ENCODE results near the gene VDAC1.
"Not testable (repeated sequence)": the region's sequence is repeated elsewhere in the genome, so short reads cannot be mapped to it uniquely, and the experiment has no call there.

VDAC1 gene, protein sequence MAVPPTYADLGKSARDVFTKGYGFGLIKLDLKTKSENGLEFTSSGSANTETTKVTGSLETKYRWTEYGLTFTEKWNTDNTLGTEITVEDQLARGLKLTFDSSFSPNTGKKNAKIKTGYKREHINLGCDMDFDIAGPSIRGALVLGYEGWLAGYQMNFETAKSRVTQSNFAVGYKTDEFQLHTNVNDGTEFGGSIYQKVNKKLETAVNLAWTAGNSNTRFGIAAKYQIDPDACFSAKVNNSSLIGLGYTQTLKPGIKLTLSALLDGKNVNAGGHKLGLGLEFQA

DNA sequence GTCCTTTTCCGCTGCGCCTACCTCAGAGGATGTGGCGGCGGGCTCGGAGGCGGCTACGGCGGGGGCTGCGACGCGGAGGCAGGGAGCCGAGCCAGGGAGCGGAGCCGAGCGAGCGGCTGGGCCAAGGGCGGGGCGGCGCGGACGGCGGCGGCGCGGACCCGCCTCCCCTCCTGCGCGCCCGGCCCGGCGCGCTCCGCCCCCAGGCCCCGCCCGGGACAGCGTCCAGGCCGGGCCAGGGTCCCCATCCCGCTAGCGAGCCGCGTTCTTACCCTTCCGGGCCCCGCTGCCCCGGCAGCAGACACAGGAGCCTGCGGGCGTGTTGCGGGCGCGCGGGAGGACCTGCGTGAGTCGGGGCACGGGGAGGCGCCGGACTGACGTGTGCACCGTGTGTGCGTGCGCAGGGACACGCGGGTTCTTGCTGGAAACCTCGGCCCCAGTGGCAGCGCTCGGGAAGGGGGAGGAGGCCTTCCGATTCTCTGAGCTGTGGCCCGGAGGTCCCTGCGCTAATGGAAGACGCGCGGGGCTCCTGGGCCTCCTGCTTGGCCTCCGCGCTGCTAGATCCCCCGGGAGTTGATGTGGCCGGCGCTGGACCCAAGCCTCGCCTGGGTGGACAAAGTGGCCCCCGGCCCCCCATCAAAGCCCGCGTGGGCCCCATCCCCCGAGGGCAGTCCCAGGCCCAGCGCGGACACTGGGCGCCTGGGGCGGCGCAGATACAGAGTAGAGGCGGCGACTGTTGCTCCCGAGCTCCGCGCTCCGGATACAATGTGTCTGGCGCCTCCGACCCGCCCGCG, at the start of gene VDAC1:
TSS of gene VDAC1 (minus strand) at position 350 of the 791 bp plus-strand sequence. CDS start 11,963 bp downstream, outside the sequence.
- DNase-seq = peak; percentile 39 to 91 (median 81)

DNA sequence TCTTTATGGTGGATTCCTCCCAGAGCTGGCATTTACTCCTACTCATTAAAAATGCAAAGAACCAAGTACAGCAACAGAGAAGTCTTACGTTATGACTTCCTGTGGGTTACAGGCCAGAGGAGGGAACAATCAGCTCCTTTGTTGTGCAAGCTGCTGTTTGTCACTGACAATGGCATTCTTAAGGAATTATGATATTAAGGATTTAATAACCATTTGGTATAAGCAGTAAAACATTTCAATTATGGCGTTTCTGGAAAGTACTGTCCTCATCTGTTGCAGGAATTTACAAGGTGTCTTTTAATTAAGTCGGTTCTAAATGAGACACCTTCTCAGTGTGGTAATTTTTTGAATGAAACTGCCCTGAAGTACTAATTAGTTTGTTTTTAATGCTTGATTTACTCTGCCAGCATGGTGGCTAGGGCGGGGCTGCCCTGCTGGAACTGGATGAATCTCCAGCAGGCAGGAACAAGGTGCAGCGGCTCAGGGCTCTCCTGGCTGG, 49.1 kb upstream of the VDAC1 start:
- DNase-seq = no peak

DNA sequence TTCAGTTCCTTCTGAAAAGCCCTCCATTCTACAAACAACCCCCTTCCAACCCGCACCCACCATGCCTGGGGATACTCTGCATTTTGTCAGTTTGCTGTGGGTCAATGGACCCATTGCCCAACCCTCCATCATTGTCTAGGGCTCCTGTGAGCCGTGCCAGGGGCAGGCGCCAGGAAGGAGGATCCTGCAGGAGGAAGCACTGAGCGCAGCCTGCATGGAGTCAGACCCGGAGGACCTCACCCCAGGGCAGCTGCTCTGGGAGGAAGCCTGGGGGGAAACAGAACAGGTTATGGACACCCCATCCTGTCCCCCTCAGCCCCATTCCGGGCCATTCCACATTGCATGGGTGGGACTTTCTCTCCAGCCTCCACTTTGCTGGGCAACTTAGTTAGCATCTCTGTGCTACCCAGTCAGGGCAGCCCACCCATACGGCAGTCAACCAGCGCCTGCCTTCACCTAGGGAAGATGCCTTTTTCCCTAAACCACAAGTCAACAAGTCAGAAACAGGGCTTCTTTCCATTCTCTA, 48.6 kb upstream of the VDAC1 start:
- DNase-seq = no peak

DNA sequence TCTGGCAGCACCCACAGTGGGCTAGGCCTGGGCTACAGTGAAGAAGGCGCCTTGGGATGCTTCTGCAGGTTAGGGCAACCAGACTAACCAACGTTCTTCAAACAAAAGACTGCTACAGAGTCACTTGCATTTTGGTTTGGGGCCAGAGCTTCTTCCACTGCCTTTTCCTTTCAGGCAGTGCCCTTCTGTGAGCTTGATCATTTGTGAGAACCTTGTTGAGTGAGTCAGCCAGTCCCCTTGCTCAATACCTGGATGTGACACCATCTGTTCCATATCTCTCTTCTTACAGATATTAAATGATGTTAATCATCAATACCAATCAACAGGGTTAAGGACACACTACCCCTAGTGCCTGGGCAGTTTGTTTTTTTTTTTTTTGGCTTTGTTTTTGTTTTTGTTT, 46.5 kb upstream of the VDAC1 start:
- DNase-seq = no peak

DNA sequence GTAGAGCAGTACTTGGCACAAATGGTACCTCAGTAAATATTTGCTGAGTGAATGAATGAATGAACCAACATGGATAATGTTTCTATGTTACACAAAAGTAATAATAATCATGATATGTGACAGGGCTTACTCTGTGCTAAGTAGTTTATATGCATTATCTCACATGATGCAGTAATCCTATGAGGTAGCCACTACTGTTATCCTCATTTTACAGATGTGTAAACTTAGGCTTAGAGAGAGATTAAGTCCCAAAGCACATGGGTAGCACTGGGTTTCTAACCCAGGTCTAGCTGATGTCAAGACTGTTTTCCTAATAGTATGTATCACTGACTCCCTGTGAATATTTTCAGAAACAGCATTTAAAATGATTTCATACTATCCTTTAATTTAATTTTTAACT, 44.1 kb upstream of the VDAC1 start:
- DNase-seq = no peak

DNA sequence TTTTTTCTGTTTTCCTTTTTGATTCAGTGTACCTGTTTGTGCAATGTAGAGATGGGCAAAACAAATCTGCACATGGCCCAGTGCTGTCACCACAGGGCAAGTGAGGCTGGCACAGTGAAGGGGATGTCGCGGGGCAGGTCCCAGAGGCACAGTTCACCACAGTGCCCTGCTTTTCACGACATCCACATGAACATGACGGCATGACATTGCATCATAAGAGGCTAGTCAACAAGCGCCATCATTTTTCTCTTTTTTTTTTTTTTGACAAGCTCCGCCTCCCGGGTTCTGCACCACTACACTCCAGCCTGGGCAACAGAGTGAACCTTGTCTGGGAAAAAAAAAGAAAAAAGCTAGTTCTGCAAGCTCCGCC, 42.9 kb upstream of the VDAC1 start:
- no peak for DNase-seq

DNA sequence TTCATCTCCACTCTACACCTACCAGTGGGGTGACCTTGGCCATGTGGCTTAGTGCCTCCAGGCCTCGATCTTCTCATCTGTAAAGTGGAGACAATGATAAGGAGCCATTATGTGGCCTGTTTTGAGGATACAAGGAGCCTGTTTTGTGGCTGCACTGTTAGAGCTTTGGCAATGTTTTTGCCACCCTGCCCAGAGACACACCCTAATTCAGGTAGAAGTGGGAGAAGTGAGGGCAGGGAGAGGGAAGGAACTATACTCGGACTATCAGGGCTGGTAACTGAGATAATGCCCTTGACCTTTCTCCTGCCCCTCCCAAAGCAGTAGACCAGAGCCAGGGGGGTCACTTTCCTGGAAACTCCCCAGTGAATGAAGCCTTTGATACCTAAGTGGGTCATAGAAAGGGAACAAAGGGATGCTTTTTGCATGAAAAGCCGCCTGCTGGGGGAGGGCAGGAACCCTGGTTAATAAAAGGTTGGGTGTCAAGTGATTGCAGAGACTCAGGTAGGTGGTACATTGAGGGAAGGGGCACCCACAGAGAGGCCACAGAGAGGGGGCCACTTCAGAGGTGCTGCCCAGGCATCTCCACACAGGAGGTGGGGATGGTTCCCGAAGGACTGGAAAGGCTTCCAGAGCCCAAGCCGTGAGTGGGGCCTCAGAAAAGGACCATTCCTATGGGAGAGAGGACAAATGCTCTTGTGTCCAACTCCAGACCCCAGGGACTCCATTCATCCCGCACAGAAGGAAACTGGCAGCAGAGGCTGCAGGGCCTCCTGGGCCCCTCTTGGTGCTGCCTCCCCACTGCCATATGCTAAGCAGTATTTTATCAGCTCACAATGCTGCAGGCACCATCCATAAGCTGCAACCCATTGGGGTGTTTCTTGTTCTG, 42.3 kb upstream of the VDAC1 start:
- peak in 2 of 14 donors; percentile 6 to 22 for DNase-seq

DNA sequence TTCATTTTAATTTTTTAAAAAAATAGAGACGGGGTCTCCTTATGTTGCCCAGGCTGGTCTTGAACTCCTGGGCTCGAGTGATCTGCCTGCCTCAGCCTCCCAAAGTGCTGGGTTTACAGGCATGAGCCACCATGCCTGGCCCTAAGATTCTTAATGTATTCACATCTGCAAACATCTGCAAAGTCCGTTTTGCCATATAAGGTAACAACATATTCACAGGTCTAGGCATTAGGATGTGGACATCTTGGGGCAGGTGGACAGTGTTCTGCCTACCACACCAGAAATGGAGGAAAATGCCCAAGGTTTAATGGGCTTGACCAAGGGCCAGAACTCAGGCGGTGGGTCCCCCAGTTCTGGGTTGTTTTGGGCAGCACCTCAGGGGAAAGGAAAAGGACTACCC, 41.6 kb upstream of the VDAC1 start:
- DNase-seq = no peak

DNA sequence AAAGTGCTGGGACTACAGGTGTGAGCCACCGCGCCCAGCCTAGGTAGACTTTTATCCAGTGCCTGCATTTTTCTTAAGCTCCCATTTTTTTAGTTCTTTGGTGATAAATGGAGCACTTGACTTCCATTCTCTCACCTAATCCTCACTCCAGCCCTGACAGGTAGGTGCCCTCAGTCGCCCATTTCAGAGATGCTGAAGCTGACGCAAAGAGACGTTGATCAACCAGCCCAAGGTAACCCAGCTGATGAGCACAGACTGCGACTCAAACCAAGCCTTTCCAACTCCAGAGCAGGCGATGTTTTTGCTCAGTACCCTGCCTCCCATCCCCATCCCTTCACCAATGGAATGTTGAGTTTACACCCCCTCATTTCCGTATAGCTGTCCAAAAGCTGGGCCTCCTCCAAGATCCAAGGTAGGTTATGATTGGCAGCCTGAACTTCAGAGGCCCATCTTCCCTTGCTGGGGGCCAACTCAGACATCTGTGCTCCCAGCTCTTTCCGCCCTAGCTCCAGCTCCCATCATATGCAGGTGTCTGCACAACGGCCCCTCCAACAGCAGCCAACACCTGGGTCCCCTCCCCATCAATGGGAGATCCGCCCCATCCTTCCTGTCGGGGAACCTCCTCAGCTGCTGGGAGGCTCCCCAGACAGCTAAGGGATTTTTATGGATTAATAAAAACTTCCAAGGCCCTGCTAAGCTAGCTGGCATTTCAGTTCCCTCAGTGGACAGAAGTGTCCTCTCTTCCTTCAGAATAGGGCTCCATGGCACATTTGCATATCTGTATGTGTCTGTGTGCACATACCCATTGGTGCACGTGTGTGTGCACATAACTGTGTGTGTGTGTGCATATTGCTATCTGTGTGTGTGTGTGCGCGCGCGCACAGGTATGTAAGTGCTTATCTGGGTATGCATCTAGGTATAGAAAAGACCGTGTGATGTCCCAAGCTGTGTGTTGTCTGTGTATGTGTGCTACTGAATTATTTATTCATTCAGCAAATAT, 39.3 kb upstream of the VDAC1 start:
- no peak for DNase-seq

DNA sequence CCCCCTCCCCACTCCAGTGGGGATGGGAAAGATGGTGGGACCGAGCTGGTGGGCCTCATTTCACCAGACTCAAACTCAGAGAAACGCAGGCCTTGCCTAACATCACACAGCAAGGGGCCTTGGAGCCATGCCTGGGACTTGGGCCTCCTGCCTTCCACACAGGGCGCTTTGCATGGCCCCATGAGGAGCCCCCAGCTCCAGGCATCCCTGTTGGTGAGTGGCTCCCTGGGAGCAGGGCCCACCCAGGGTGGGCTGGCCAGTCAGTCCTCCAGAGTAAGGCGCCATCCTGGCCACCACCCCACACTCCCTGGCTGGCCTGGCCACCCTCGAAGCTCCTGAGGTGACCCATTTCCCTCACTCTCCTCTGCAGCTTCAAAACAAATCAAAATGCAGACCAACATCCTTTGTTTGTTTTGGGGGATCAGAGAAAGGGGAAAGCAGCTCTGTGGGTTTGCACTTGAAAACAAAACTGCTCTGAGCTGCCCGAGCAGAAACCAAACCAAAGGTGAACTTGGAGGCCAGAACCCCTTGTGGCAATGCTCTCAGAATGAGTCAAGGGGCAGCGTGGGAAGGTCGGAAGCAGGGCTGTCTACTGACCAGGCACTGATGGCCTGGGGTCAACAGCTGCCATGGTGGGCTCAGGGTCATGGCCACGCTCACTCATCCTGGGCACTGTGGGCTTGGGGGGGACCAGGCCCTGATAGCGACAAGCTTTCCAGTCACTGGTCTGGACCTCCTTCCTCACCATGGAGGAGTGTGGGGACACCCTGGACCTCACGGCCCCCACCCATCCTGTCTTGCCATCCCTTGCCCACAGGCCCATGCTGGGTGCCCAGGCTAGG, 37.0 kb upstream of the VDAC1 start:
- no peak for DNase-seq

DNA sequence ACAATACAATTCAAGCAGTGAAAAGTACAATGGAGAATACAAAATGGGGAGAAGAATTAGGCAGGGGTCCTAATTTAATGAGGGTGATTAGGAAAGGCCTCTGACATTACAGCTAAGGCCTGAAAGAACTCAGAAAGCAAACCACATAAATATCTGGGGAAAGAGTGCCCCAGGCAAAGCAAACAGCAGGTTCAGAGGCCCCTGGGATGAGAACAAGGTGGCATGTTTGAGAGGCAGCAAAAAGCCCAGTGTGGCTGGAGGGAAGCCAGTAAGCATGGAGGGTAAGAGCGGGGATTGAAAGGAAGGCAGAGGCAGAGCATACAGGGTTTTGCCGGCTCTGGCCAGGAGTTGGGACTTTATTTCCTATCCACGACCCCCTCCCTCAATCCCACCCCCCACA, 33.4 kb upstream of the VDAC1 start:
- no peak for DNase-seq

DNA sequence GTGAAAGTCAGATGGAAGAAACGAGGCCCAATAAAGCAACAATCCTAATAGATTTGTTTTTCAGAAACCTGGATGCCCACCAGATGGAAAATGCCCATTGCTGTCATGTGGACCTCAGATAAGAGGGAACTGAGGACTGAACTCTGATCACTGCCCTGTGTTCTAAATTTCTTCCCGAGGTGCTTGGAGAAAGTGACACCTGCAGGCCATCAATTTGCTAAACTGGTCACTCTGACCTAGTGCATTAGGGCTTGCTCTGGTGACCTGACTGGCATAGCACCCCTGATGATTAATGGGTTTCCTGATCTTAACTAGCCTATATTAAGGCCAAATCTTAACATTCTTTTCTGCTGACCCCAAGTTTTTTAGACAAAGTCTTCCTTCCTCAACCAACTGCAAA, 32.4 kb upstream of the VDAC1 start:
- no peak for DNase-seq

DNA sequence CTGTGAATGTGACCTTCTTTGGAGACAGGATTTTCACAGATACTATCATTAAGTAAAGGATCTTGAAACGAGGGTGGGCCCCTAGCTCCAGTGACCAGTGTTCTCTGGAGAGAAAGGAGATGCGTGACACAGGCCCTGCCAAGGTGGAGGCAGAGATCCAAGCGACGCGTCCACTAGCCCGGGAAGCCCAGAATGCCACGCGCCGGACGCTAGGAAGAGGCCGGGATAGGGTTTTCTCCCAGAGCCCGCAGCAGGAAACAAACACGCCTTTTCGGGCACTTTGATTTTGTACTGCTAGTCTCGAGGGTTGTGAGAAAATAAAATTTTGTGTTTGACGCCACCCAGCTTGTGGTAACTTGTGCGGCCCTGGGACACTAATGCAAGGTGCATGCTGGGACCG, 29.6 kb upstream of the VDAC1 start:
- no peak for DNase-seq

DNA sequence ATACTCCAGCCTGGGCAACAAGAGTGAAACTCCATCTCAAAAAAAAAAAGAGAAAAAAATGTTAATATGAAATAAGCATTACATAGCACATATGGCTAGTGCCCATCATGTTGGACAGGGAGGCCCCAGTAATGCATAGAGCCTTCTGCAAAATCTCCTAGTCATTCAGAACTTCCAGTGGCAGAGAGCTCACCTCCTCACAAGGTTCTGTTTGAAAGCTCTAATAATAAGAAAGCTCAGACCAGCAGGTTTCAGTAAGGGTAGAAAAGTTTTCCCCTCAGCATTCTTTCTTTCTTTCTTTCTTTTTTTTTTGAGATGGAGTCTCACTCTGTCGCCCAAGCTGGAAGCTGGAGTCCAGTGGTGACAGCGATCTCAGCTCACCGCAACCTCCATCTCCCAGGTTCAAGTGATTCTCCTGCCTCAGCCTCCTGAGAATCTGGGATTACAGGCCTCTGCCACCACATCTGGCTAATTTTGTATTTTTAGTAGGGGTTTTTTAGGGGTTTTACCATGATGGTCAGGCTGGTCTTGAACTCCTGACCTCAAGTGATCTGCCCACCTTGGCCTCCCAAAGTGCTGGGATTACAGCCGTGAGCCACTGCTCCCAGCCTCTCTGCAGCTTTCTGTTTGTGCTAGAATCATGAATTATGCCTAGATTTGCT, 25.7 kb upstream of the VDAC1 start:
- not testable (repeated sequence) for DNase-seq

DNA sequence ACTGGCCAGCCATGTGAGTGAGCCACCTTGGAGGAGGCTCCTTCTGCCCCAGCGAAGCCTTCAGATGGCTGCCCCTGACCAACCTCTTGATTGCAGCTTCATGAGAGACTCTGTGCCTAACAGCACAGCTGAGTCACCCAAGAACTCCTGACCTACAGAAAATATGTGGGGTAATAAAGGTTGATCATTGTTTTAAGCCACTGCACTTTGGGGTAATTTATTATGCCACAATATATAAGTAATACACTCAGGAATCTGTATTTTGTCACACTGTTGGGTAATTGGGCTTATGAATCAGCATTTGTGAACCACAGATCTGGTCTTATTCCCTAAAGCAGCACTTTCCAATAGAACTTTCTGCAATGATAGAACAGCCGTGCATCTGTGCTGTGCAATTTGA, 24.4 kb upstream of the VDAC1 start:
- no peak for DNase-seq

DNA sequence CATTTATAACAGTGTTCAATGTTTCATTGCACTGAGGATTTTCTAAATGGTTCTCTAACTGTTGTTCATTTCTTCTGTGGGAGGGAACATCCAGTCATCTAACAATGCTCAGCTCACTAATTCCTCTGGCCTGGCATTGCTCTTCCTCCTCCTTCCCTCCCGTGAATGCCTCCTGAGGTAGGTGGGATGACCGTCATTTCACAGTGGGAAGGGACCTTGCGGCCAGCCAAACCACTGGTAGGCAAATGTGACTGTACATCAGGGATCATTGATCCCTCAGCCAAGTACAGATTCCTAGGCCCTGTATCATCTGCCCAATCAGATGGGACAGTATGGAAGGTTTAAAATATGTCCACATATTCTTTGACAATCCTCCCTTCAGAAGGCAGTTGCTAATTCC, 23.7 kb upstream of the VDAC1 start:
- DNase-seq = no peak

DNA sequence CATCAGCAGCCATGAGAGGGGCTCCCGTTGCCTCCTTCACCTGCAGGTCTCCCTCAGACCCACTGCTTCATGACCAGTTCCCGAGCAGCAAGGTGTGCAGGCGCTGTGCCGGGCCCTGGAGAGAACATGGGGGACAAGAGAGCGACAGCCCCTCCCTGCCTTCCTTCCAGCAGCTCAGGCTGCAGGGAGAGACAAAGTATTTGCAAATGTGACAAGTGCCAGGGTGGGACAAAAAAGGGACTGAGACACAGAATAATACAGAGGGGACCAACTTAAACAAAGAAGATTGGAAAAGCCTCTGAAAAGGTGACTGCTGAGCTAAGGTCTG, 22.5 kb upstream of the VDAC1 start:
- DNase-seq = no peak

DNA sequence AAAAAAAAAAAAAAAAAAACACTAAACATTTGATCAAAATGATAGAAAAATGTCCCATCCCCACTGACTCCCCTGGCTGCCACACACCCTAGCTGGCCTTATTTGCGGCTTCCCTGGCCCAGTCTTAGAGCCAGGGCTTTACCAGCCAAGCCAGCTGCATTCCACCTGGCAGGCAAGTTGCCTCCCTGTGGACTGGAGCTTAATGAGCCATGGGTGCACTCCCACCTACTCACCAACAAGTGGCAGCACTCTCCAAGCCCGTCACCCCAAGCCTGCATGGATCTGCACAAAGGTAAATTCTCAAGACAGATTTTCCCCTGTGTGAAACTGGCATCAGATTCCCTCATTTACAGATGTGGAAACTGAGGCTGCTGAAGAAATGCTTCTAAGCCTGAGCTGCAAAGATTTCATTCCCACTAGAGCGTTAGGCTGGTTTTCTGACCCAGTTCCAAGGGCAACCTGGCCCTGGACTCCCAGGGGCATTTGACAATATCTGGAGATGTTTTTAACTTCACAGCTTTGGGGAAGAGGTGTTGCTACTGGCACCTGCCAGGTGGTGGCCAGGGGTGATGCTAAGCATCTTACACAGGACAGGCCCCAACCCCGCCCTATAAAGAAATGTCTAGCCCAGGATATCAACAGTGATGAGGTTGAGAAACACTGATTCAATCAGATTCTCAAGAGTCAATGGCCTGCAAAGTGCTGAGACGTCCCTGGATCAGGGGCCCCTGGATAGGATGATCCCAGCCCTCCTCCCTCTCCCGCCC, 21.9 kb upstream of the VDAC1 start:
- no peak for DNase-seq

DNA sequence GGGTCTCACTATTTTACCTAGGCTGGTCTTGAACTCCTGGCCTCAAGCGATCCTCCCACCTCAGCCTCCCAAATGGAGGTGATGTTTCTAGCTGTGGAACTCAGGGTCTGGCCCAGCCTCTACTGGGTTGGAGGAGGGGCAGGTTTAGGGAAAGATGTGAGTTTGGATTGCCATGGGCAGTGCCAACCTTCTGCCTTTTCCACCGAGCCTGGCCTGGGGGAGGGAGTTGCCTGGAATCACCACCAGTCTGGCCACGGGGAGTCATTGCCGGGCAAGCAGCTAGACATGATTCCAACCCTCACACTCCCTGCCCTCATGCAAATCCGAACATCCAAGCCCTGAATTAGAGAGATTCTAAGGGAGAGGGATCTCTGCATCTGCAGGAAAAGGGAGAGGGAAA, 21.0 kb upstream of the VDAC1 start:
- DNase-seq = no peak
